Esophagus squamous epithelium (tissue), 5 donors: ENCODE measurements around the gene ADCY7. TPM values are rescaled to one million over a fixed set of nuclear protein-coding genes. Genes with fewer than 3 reads are reported as not detected.

ENCODE experiments used
- DNase-seq: peaks from one replicate; lab custom pipeline; 2025; lab: John Stamatoyannopoulos, UW
- H3K27ac ChIP-seq, 4 donors: fragments of 200-600 bp; sonication (generic); one replicate each; pipeline ENCODE4 v1.5.1; 2016 to 2019; ENCODE audit warnings: mild to moderate bottlenecking in 1 of 4
- H3K27me3 ChIP-seq, 4 donors: fragments of 200-600 bp; sonication (generic); 1 replicate in 3 of 4; 2 replicates in 1 of 4; pipeline versions ENCODE4 v1.5.1 to v1.6.0; 2017 to 2021; ENCODE audit warnings: antibody characterized with exemption in 1 of 4
- H3K36me3 ChIP-seq, 3 donors: fragments of 200-600 bp; sonication (generic); one replicate each; pipeline ENCODE4 v1.5.1; 2016 to 2019
- H3K4me1 ChIP-seq, 3 donors: fragments of 200-600 bp; sonication (generic); one replicate each; pipeline ENCODE4 v1.5.1; 2017 to 2019
- H3K4me3 ChIP-seq, 4 donors: fragments of 200-600 bp; sonication (generic); 1 replicate in 3 of 4; 2 replicates in 1 of 4; pipeline ENCODE4 v1.5.1; 2016 to 2019; ENCODE audit warnings: mild to moderate bottlenecking in 2 of 4, moderate library complexity in 1 of 4
- H3K9me3 ChIP-seq, 3 donors: fragments of 200-600 bp; sonication (generic); one replicate each; pipeline ENCODE4 v1.5.1; 2016 to 2019
- CTCF ChIP-seq, 6 experiments: fragments of 450-650 bp in 4 of 6; fragments of 200-600 bp in 2 of 6; sonication (generic) in 2 of 6; IDR thresholded peaks; one replicate each; pipeline ENCODE4 v1.5.1; 2016 to 2019; ENCODE audit warnings: antibody characterized with exemption in 6 of 6, mild to moderate bottlenecking in 4 of 6, moderate library complexity in 4 of 6
- POLR2A ChIP-seq, 4 donors: fragments of 450-650 bp; IDR thresholded peaks; one replicate each; pipeline ENCODE4 v1.6.1; 2017; ENCODE audit warnings: antibody characterized with exemption in 4 of 4, mild to moderate bottlenecking in 4 of 4, moderate library complexity in 3 of 4
- WGBS, 2 donors: methylation state at CpG; one replicate each; pipeline ENCODE4 v1.1.5; 2018; 5-methylcytosine and 5-hydroxymethylcytosine counted together
- intact Hi-C: fragments of 100-400 bp; cut with DNase I; formaldehyde crosslinking; loops from one replicate; pipeline ENCODE4 v1.15.0; 2022
- total RNA-seq, 4 donors: library from RNA; depleted of rRNA; stranded (reverse); fragments of >200 nt; gene quantifications; one replicate each; pipeline ENCODE4 v1.1.0, GENCODE V29; 2016
- donor health status: DM: yes; HTN: yes; CAD: no.

The ADCY7 gene
- total RNA-seq, 4 donors from 2014 or later = 21.2 to 23.9 (median 23.3) TPM

- Histone ChIP-seq H3K4me3 (no peak overlapping the region), H3K36me3 (peaks cover 0 to 98% (median 0%) of the 10 kb centered on the region in 3 donors), H3K9me3 (no peaks in the 10 kb centered on the region), H3K4me1 (no peaks in the 10 kb centered on the region), H3K27ac (no peak overlapping the region), H3K27me3 (no peaks in the 10 kb centered on the region)
- WGBS, 2 donors = 84 to 95% methylated on average over 10 of the region's 20 CpGs
- no peak for TF ChIP-seq CTCF (IDR thresholded peaks at IDR 0.05)
- no peak for TF ChIP-seq POLR2A (IDR thresholded peaks at IDR 0.05)
- no peak for DNase-seq
- intact Hi-C loops = no loop called here
Measured at GRCh38 chr16:50293994-50294855, 27.9 kb downstream of the ADCY7 start.

- intact Hi-C loops = no loop called here
- Histone ChIP-seq H3K4me3 (no peak overlapping the region), H3K27ac (no peak overlapping the region), H3K36me3 (peaks cover 0 to 98% (median 0%) of the 10 kb centered on the region in 3 donors), H3K9me3 (no peaks in the 10 kb centered on the region), H3K27me3 (no peaks in the 10 kb centered on the region), H3K4me1 (no peaks in the 10 kb centered on the region)
- no peak for DNase-seq
- 79 to 90% methylated on average over 3 to 4 of the region's 4 CpGs for WGBS, 2 donors
- TF ChIP-seq CTCF (IDR thresholded peaks at IDR 0.05) = no peak
- no peak for TF ChIP-seq POLR2A (IDR thresholded peaks at IDR 0.05)
Measured at GRCh38 chr16:50294955-50295354, 28.6 kb downstream of the ADCY7 start.

GRCh38 chr16:50295541-50296132 lies 29.3 kb downstream of the ADCY7 start:
- intact Hi-C loops = no loop called here
- no peak for DNase-seq
- no peaks in the 10 kb centered on the region for H3K9me3 ChIP-seq
- no peak overlapping the region for H3K27ac ChIP-seq
- H3K36me3 ChIP-seq = peaks cover 0 to 96% (median 0%) of the 10 kb centered on the region in 3 donors
- no peaks in the 10 kb centered on the region for H3K27me3 ChIP-seq
- no peak overlapping the region for H3K4me3 ChIP-seq
- TF ChIP-seq POLR2A (IDR thresholded peaks at IDR 0.05) (no peak), CTCF (IDR thresholded peaks at IDR 0.05) (no peak)
- H3K4me1 ChIP-seq = peaks cover 0 to 5% (median 0%) of the 10 kb centered on the region in 3 donors
- 95 to 97% methylated on average over 7 of the region's 7 CpGs for WGBS, 2 donors

GRCh38 chr16:50296807-50297206 lies 30.5 kb downstream of the ADCY7 start:
- H3K36me3 ChIP-seq = peaks cover 0 to 95% (median 0%) of the 10 kb centered on the region in 3 donors

More at GRCh38 chr16:50296807-50297206, 30.5 kb downstream of the ADCY7 start:
- TF ChIP-seq CTCF (IDR thresholded peaks at IDR 0.05) = no peak
- no peak for TF ChIP-seq POLR2A (IDR thresholded peaks at IDR 0.05)
- no peak for DNase-seq
- H3K27ac ChIP-seq = no peak overlapping the region
- H3K4me1 ChIP-seq = peaks cover 6 to 17% (median 9%) of the 10 kb centered on the region in 3 donors
- no peaks in the 10 kb centered on the region for H3K9me3 ChIP-seq
- H3K4me3 ChIP-seq = no peak overlapping the region
- H3K27me3 ChIP-seq = no peaks in the 10 kb centered on the region
- no CpG with 5 or more reads among the region's 2 CpGs for WGBS, 2 donors
- intact Hi-C loops = no loop called here
